HepG2 (cell line): ENCODE data around the gene CD37. TPM values are rescaled to one million over a fixed set of nuclear protein-coding genes. Genes with fewer than 3 reads are reported as not detected.

Experiments used
- ATAC-seq: fragments of 200-7000 bp; cut with Tn5 transposase; 3 replicates; pipeline ENCODE4 v1.9.1; 2020; ENCODE audit warnings: mild to moderate bottlenecking, moderate library complexity
- BruUV-seq: library from RNA; stranded (reverse); fragments of 400-500 nt; replicated peaks from 2 replicates; lab custom pipeline; 2021; lab: Mats Ljungman, UMichigan
- CTCF ChIA-PET: fragments of 300-600 bp; formaldehyde crosslinking; extraction: SDS; loops from one replicate; lab custom pipeline; 2021; ENCODE audit warnings: low total read pairs, inconsistent platforms, low intra/inter-chr PET ratio; lab: Yijun Ruan, JAX
- POLR2A ChIA-PET: fragments of 350-600 bp; sonication (Branson Sonifier 250); formaldehyde crosslinking; loops from one replicate; lab custom pipeline; 2020; ENCODE audit warnings: antibody characterized with exemption, inconsistent platforms; lab: Yijun Ruan, JAX
- DNase-seq: peaks from one replicate; pipeline ENCODE4 v3.0.0-alpha.2; 2015; ENCODE audit warnings: low spot score
- FAIRE-seq: peaks from 3 replicates; lab custom pipeline; 2011; peaks lifted over from hg19 to GRCh38; lab: Jason Lieb, UNC
- H2AFZ ChIP-seq: one replicate; pipeline ENCODE4 v1.6.1; 2011; ENCODE audit warnings: low read length, inconsistent platforms
- H3K27ac ChIP-seq: fragments of 300-600 bp; 3 replicates; pipeline ENCODE4 v1.8.0; 2011; ENCODE audit warnings: mixed run types, mild to moderate bottlenecking, mixed read lengths, low read length, inconsistent platforms; ENCODE audit not compliant: insufficient read depth; ENCODE audit errors: extremely low read length
- H3K27me3 ChIP-seq, 2 experiments: fragments of 200-600 bp in 1 of 2; 2 replicates in 1 of 2; 3 replicates in 1 of 2; pipeline versions ENCODE4 v1.6.0 to v1.8.0; 2011; ENCODE audit warnings: low read length in 2 of 2, mild to moderate bottlenecking in 2 of 2, moderate library complexity in 2 of 2, inconsistent platforms in 1 of 2; ENCODE audit not compliant: insufficient read depth in 2 of 2, control insufficient read depth in 1 of 2
- H3K36me3 ChIP-seq, 2 experiments: fragments of 200-600 bp in 1 of 2; replicated peaks in 1 of 2; 2 replicates in 1 of 2; 3 replicates in 1 of 2; pipeline versions ENCODE4 v1.5.1 to v1.8.0; 2011; ENCODE audit warnings: low read length in 2 of 2, inconsistent platforms in 1 of 2; ENCODE audit not compliant: insufficient read depth in 2 of 2, control insufficient read depth in 1 of 2
- H3K4me1 ChIP-seq: 2 replicates; pipeline ENCODE4 v1.5.1; 2012; ENCODE audit warnings: low read length, inconsistent platforms; ENCODE audit not compliant: insufficient read depth
- H3K4me2 ChIP-seq: 2 replicates; pipeline ENCODE4 v1.6.0; 2011; ENCODE audit warnings: low read depth, low read length, inconsistent platforms
- H3K4me3 ChIP-seq, 3 experiments: fragments of 200-600 bp in 1 of 3; sonication (generic), shearing (Covaris generic) in 1 of 3; replicated peaks in 1 of 3; 2 replicates each; pipeline ENCODE4 v1.5.1; 2011 to 2016; ENCODE audit warnings: low read length in 3 of 3, inconsistent platforms in 2 of 3, low read depth in 2 of 3, mild to moderate bottlenecking in 2 of 3, control low read depth in 1 of 3, mixed read lengths in 1 of 3; ENCODE audit not compliant: insufficient read depth in 1 of 3
- H3K79me2 ChIP-seq: one replicate; pipeline ENCODE4 v1.6.1; 2011; ENCODE audit warnings: low read length, inconsistent platforms; ENCODE audit not compliant: insufficient read depth
- H3K9ac ChIP-seq: 2 replicates; pipeline ENCODE4 v1.6.0; 2011; ENCODE audit warnings: mild to moderate bottlenecking, low read depth, low read length, inconsistent platforms; ENCODE audit not compliant: insufficient read depth
- H3K9me3 ChIP-seq: 2 replicates; pipeline ENCODE4 v1.5.1; 2012; ENCODE audit warnings: mild to moderate bottlenecking, low read length
- H4K20me1 ChIP-seq: 2 replicates; pipeline ENCODE4 v1.6.0; 2011; ENCODE audit warnings: inconsistent platforms, mild to moderate bottlenecking, low read length, moderate library complexity; ENCODE audit not compliant: insufficient read depth
- AKAP8 ChIP-seq: sonication (generic); formaldehyde crosslinking; IDR thresholded peaks from 2 replicates; pipeline ENCODE4 v1.5.1; 2020; ENCODE audit warnings: mild to moderate bottlenecking, missing genetic modification reagents
- DRAP1 ChIP-seq: IDR thresholded peaks from 2 replicates; pipeline ENCODE4 v1.6.1; 2016; ENCODE audit warnings: missing genetic modification reagents, missing compliant biosample characterization
- EZH2 ChIP-seq: conservative IDR thresholded peaks from 2 replicates; pipeline ENCODE4 v1.6.1; 2012; ENCODE audit warnings: mild to moderate bottlenecking, low read depth, low read length, moderate library complexity
- HES4 ChIP-seq: sonication (generic); formaldehyde crosslinking; IDR thresholded peaks from 2 replicates; pipeline ENCODE4 v1.9.0; 2021; ENCODE audit warnings: mild to moderate bottlenecking, missing genetic modification reagents, borderline replicate concordance
- HMGA1 ChIP-seq: sonication (generic); formaldehyde crosslinking; conservative IDR thresholded peaks from 2 replicates; pipeline ENCODE4 v1.4.0; 2020; ENCODE audit warnings: missing genetic modification reagents
- KDM1A ChIP-seq: IDR thresholded peaks from 2 replicates; pipeline ENCODE4 v1.6.1; 2016; ENCODE audit warnings: missing compliant biosample characterization
- MBD4 ChIP-seq: IDR thresholded peaks from 2 replicates; pipeline ENCODE4 v1.6.1; 2012; ENCODE audit warnings: low read length, inconsistent platforms, borderline replicate concordance
- MYNN ChIP-seq: sonication (generic); formaldehyde crosslinking; IDR thresholded peaks from 2 replicates; pipeline ENCODE4 v1.4.0; 2020; ENCODE audit warnings: mild to moderate bottlenecking, low read depth, missing genetic modification reagents
- NR2F2 ChIP-seq: IDR thresholded peaks from 2 replicates; pipeline ENCODE4 v1.6.1; 2012; ENCODE audit warnings: low read depth, inconsistent platforms, borderline replicate concordance
- RERE ChIP-seq: IDR thresholded peaks from 2 replicates; pipeline ENCODE4 v1.6.1; 2016; ENCODE audit warnings: low read depth, missing genetic modification reagents, missing compliant biosample characterization
- RXRB ChIP-seq: IDR thresholded peaks from 2 replicates; pipeline ENCODE4 v1.6.1; 2016; ENCODE audit warnings: borderline replicate concordance, missing genetic modification reagents, missing compliant biosample characterization
- SOX5 ChIP-seq: IDR thresholded peaks from 2 replicates; pipeline ENCODE4 v1.6.1; 2016; ENCODE audit warnings: borderline replicate concordance
- ZGPAT ChIP-seq: IDR thresholded peaks from 2 replicates; pipeline ENCODE4 v1.6.1; 2016; ENCODE audit warnings: mild to moderate bottlenecking
- ZNF205 ChIP-seq: IDR thresholded peaks from 2 replicates; pipeline ENCODE4 v1.6.1; 2018; ENCODE audit warnings: missing biosample characterization, missing genetic modification reagents
- ZNF329 ChIP-seq: sonication (generic); formaldehyde crosslinking; IDR thresholded peaks from 2 replicates; pipeline ENCODE4 v1.9.0; 2021; ENCODE audit warnings: low read depth, mild to moderate bottlenecking, missing genetic modification reagents
- ZNF7 ChIP-seq: IDR thresholded peaks from 2 replicates; pipeline ENCODE4 v1.6.1; 2016; ENCODE audit warnings: missing biosample characterization, missing genetic modification reagents
- WGBS: methylation state at CpG from one replicate; pipeline ENCODE4 v1.1.6; 2017; ENCODE audit warnings: low lambda C conversion rate; 5-methylcytosine and 5-hydroxymethylcytosine counted together
- in situ Hi-C: cut with HindIII; loops from 2 replicates; pipeline ENCODE4 v1.10.0; 2017; ENCODE audit warnings: low pct_unique_long_range_greater_than_20kb; ENCODE audit not compliant: extremely low pct_ligation_motif_present
- intact Hi-C: fragments of 100-400 bp; cut with micrococcal nuclease; formaldehyde crosslinking; loops from one replicate; pipeline ENCODE4 v1.10.0; 2022; ENCODE audit not compliant: unreplicated experiment
- polyA plus RNA-seq, 8 experiments: library from polyadenylated mRNA; depleted of rRNA in 3 of 8; stranded (reverse) in 7 of 8; unstranded in 1 of 8; fragments of >200 nt; fragmentation: Illumina TruSeq in 4 of 8; extraction: Trizol in 4 of 8; gene quantifications; 2 replicates each; pipeline versions ENCODE4 v1.2.1 to v1.2.3, GENCODE V29; 2011 to 2016; ENCODE audit warnings: low read depth in 4 of 8, missing spikeins in 1 of 8, mixed read lengths in 1 of 8; ENCODE audit not compliant: insufficient read depth in 1 of 8
- total RNA-seq, 5 experiments: library from RNA; depleted of rRNA; stranded (reverse); fragments of >200 nt; fragmentation: Illumina TruSeq; extraction: Trizol; gene quantifications; 2 replicates each; pipeline ENCODE4 v1.2.3, GENCODE V29; 2016; ENCODE audit warnings: low read depth in 1 of 5

The CD37 gene
- total and polyA plus RNA-seq, 2 of the 13 experiments (the other 11 are each of a cell fraction or from before 2014, with no cell fraction given) = not detected

GRCh38 chr19:49342291-49342721, 7.1 kb downstream of the CD37 start:
- Histone ChIP-seq H4K20me1 (no peaks in the 10 kb centered on the region), H3K9me3 (no peaks in the 10 kb centered on the region), H3K36me3 (peaks cover 5 to 6% of the 10 kb centered on the region in 2 experiments; a peak in 2 of 5 replicates), H3K27ac (no peak overlapping the region), H3K4me1 (peaks cover 15% of the 10 kb centered on the region), H3K4me2 (no peak overlapping the region), H3K27me3 (no peaks in the 10 kb centered on the region), H3K9ac (no peak overlapping the region), H3K4me3 (no peak overlapping the region), H2AFZ (no peak overlapping the region), H3K79me2 (no peaks in the 10 kb centered on the region)
- BruUV-seq = no TSS peak
- no CpG with 5 or more reads among the region's 11 CpGs for WGBS
- in situ Hi-C loops (no loop called here), intact Hi-C loops (no loop called here)
- ATAC-seq (no peak), FAIRE-seq (no peak), DNase-seq (no peak)
- TF ChIP-seq DRAP1 (no peak), MYNN (CRISPR knock-in tag) (no peak), KDM1A (CRISPR knock-in tag) (no peak), RERE (CRISPR knock-in tag) (no peak), NR2F2 (no peak), EZH2 (no peak), HES4 (CRISPR knock-in tag) (no peak), ZNF7 (no peak), ZNF205 (CRISPR knock-in tag) (no peak), HMGA1 (CRISPR knock-in tag) (no peak), MBD4 (no peak), AKAP8 (CRISPR knock-in tag) (no peak), RXRB (CRISPR knock-in tag) (no peak), ZGPAT (no peak), SOX5 (CRISPR knock-in tag) (no peak), ZNF329 (CRISPR knock-in tag) (no peak)
- CTCF ChIA-PET = no interaction called here
- POLR2A ChIA-PET = no interaction called here
